GM06990 (cell line): ENCODE measurements around the gene MYRFL.

Experiments used
- DNase-seq: peaks from one replicate; pipeline ENCODE4 v3.0.0-alpha.2; 2011; ENCODE audit not compliant: insufficient read length; ENCODE audit errors: extremely low read depth
- H3K27me3 ChIP-seq: replicated peaks from 2 replicates; pipeline ENCODE4 v1.6.0; 2011; ENCODE audit warnings: low read length; ENCODE audit not compliant: control insufficient read depth, insufficient read depth
- H3K36me3 ChIP-seq: 2 replicates; pipeline ENCODE4 v1.5.1; 2011; ENCODE audit warnings: low read length; ENCODE audit not compliant: control insufficient read depth, insufficient read depth
- H3K4me3 ChIP-seq: replicated peaks from 2 replicates; pipeline ENCODE4 v1.5.1; 2011; ENCODE audit warnings: low read depth, mild to moderate bottlenecking, control low read depth, low read length
- TF ChIP-seq, protein P1 (sequence below): IDR thresholded peaks from 2 replicates; pipeline ENCODE4 v1.5.1; 2011; ENCODE audit warnings: low read length, control low read depth, mild to moderate bottlenecking, inconsistent platforms; ENCODE audit not compliant: insufficient read depth, poor library complexity, severe bottlenecking

MYRFL gene

DNA sequence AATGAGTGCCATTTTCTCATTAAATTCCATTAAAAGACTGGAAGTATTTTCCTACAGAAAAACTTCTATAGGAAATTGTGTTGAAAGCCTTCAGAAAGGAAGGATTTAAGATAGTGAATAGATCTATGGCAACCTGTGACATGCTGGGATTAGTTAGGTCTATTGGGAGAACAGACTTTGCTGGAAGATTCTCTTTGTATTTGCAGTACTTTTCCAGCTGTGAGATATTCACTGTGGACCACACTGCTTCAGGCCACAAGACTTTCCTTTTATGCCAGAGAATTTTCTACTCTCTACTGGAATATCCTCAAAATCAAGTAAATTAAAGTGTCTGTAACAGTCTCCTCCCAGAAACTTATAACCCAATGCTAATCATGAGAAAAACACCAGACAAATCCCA, 136.2 kb downstream of the MYRFL start:
- TF ChIP-seq, protein P1, sequence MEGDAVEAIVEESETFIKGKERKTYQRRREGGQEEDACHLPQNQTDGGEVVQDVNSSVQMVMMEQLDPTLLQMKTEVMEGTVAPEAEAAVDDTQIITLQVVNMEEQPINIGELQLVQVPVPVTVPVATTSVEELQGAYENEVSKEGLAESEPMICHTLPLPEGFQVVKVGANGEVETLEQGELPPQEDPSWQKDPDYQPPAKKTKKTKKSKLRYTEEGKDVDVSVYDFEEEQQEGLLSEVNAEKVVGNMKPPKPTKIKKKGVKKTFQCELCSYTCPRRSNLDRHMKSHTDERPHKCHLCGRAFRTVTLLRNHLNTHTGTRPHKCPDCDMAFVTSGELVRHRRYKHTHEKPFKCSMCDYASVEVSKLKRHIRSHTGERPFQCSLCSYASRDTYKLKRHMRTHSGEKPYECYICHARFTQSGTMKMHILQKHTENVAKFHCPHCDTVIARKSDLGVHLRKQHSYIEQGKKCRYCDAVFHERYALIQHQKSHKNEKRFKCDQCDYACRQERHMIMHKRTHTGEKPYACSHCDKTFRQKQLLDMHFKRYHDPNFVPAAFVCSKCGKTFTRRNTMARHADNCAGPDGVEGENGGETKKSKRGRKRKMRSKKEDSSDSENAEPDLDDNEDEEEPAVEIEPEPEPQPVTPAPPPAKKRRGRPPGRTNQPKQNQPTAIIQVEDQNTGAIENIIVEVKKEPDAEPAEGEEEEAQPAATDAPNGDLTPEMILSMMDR = no peak
- no peaks in the 10 kb centered on the region for H3K36me3 ChIP-seq
- H3K27me3 ChIP-seq = no peaks in the 10 kb centered on the region
- no peak for DNase-seq
- no peak overlapping the region for H3K4me3 ChIP-seq

DNA sequence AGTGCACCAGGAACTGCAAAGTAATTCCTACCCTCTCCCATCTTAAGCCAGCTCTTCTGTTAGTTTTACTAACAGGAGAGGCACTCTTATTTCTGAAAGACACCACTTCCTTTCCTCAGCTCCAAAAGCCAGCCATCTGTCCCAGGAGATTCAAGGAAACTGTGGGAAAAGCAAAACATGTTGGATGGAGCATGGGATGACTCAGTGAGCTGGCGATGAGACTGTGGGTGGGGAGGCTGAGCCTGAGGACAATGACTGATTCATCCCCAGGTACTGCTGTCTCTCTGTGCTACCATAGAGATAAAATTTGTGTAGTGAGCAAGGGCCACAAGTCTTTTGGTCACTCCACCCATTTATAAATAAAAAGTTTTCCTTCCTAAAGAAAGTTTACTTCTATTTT, 141.4 kb downstream of the MYRFL start:
- Histone ChIP-seq H3K4me3 (no peak overlapping the region), H3K36me3 (no peaks in the 10 kb centered on the region), H3K27me3 (no peaks in the 10 kb centered on the region)
- TF ChIP-seq, protein P1 = no peak
- DNase-seq = no peak

DNA sequence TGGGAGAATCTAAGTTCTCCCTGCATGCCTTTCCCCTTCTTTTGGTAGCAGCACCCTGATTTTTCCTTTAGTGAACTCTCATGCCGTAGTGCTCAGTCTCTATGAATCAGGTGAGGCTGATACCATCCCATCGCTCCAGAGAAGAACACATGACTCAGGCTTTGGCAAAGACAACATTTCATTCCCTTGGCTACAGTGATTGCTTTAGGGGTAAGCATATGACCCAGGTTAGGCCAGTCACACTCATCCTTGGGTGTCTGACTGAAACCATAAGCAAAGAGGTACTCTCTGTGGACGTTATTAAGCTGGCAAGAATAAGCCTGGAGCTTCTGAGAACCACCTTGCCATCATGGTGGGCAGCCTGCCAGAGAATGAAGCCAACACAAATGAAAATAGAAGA, 141.8 kb downstream of the MYRFL start:
- TF ChIP-seq, protein P1 = no peak
- H3K4me3 ChIP-seq = no peak overlapping the region
- no peak for DNase-seq

DNA sequence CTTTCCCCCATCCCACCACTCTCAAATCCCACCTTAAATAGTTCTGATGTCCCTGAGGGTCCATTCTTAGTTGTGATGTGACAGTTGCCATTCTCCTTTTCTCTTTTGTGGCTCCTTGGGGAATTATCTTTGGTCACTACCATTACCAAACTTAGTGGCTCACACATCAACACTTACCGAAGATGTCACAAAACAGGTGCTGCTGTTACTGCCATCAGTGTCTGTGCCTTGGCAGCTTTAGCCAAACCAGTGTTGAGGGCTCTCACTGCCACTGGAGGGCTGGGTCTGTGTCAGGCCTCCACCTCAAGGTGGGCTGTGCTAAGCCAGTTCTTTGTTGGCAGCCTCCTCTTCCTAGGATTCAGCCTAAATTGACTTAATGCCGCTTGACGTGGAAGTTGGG, 144.0 kb downstream of the MYRFL start:
- no peak for DNase-seq
- no peak overlapping the region for H3K4me3 ChIP-seq
- H3K27me3 ChIP-seq = no peaks in the 10 kb centered on the region
- H3K36me3 ChIP-seq = no peaks in the 10 kb centered on the region
- TF ChIP-seq, protein P1 = no peak

More for the DNA sequence above, 141.8 kb downstream of the MYRFL start:
- H3K36me3 ChIP-seq = no peaks in the 10 kb centered on the region
- H3K27me3 ChIP-seq = no peaks in the 10 kb centered on the region

DNA sequence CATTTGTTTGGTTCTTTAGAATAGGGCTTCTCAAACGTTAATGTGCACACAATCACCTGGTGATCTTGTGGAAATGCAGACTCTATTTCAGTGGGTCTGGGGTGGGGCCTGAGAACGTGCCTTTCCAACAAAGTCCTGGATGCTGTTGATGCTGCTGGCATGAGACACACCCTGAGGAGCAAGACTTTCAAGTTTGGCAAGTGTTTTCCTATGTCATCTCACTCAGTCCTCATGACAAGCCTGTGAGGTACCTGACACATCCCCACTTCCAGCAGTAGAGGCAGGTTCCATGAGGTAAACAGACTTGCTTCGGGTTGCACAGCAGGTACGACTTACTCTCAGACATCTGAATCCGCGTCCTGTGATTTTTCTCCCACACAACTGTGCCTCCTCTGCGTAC, 147.1 kb downstream of the MYRFL start:
- DNase-seq = no peak
- TF ChIP-seq, protein P1 = no peak
- no peaks in the 10 kb centered on the region for H3K36me3 ChIP-seq
- no peak overlapping the region for H3K4me3 ChIP-seq
- no peaks in the 10 kb centered on the region for H3K27me3 ChIP-seq

DNA sequence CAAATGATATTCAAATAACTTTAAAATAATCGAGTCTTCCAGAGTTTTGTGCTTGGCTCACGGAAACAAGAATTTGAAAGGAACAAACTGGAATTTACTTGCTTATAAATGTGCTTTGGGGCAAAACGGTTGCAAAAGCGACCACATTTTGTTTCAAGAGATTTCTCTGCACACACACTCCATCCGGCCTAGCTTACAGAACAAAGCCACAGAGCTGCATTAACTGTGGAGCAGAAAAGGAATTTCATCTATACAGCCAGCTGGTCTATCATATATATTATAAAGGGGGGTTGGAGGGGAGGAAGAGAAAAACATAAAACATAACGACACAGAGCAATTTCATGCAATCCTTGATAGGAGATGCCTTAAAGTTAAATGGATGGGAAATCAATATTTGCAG, 153.0 kb downstream of the MYRFL start:
- no peaks in the 10 kb centered on the region for H3K27me3 ChIP-seq
- TF ChIP-seq, protein P1 = no peak

More for the DNA sequence above, 153.0 kb downstream of the MYRFL start:
- H3K36me3 ChIP-seq = no peaks in the 10 kb centered on the region
- no peak overlapping the region for H3K4me3 ChIP-seq
- no peak for DNase-seq
